Tibial nerve (tissue), 3 donors: ENCODE results near the gene LRIT3.

Source experiments
- CTCF ChIP-seq, 5 experiments: fragments of 200-600 bp in 3 of 5; fragments of 450-650 bp in 2 of 5; sonication (generic) in 3 of 5; IDR thresholded peaks; one replicate each; pipeline ENCODE4 v1.5.1; 2016 to 2019; ENCODE audit warnings: antibody characterized with exemption in 5 of 5, mild to moderate bottlenecking in 3 of 5, moderate library complexity in 2 of 5
- POLR2A ChIP-seq, 2 donors: fragments of 450-650 bp; IDR thresholded peaks; one replicate each; pipeline ENCODE4 v1.6.1; 2017; ENCODE audit warnings: antibody characterized with exemption in 2 of 2, mild to moderate bottlenecking in 2 of 2, moderate library complexity in 2 of 2

DNA sequence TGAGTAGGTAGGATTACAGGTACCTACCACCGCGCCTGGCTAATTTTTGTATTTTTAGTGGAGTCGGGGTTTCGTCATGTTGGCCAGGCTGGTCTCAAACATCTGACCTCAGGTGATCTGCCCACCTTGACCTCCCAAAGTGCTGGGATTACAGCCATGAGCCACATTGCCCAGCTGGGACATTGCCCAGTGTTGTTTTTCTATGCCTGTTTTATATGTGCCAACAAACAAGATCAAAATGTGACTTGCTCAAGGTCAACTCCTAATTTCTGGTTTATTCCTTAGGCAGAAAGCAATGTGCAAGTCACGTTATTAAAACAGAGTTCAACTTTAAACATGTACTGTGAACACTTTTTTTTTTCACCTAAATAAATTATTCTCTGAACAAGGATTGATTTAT lies 2.7 kb downstream of the LRIT3 start:
- TF ChIP-seq CTCF (IDR thresholded peaks at IDR 0.05) (no peak), POLR2A (IDR thresholded peaks at IDR 0.05) (no peak)
